Measurements from ENCODE around the gene ISLR2.
"Not testable (repeated sequence)": the region's sequence is repeated elsewhere in the genome, so short reads cannot be mapped to it uniquely, and the experiment has no call there.

Gene ISLR2

GRCh38 chr15:74136540-74136813 lies 6.1 kb downstream of the ISLR2 start:
- Mint-ChIP-seq H3K36me3 (peaks cover 7% of the 10 kb centered on the region), H3K4me1 (peaks cover 28% of the 10 kb centered on the region), H3K9me3 (no peaks in the 10 kb centered on the region), H3K4me3 (peak overlapping the region; percentile 51), H3K27ac (no peak overlapping the region)
- no peak for ATAC-seq
- DNase-seq (ENCODE audit: low spot score in 2 of 2) = no peak

- DNase-seq (ENCODE audit: low spot score in 2 of 2) (no peak), ATAC-seq (no peak)
- H3K4me3 Mint-ChIP-seq = peak overlapping the region; percentile 51
- peaks cover 6% of the 10 kb centered on the region for H3K36me3 Mint-ChIP-seq
- H3K9me3 Mint-ChIP-seq = no peaks in the 10 kb centered on the region
- no peak overlapping the region for H3K27ac Mint-ChIP-seq
- H3K4me1 Mint-ChIP-seq = peaks cover 24% of the 10 kb centered on the region
Observed at GRCh38 chr15:74136814-74137536, 6.6 kb downstream of the ISLR2 start.

- no peak for ATAC-seq
- Mint-ChIP-seq H3K9me3 (no peaks in the 10 kb centered on the region), H3K36me3 (peaks cover under 1% of the 10 kb centered on the region), H3K4me3 (no peak overlapping the region), H3K27ac (no peak overlapping the region), H3K4me1 (peaks cover 20% of the 10 kb centered on the region)
- no peak for DNase-seq (ENCODE audit: low spot score in 2 of 2)
Observed at GRCh38 chr15:74137537-74137894, 7.1 kb downstream of the ISLR2 start.

GRCh38 chr15:74138642-74139041 lies 8.3 kb downstream of the ISLR2 start:
- ATAC-seq (no peak), DNase-seq (ENCODE audit: low spot score in 2 of 2) (no peak)
- Mint-ChIP-seq H3K4me3 (no peak overlapping the region), H3K36me3 (no peaks in the 10 kb centered on the region), H3K9me3 (no peaks in the 10 kb centered on the region), H3K27ac (no peak overlapping the region), H3K4me1 (peaks cover 20% of the 10 kb centered on the region)

- ATAC-seq = no peak
- Mint-ChIP-seq H3K36me3 (no peaks in the 10 kb centered on the region), H3K27ac (no peak overlapping the region), H3K4me3 (no peak overlapping the region), H3K4me1 (peaks cover 9% of the 10 kb centered on the region), H3K9me3 (no peaks in the 10 kb centered on the region)
- no peak for DNase-seq (ENCODE audit: low spot score in 2 of 2)
Observed at GRCh38 chr15:74141591-74141990, 11.2 kb downstream of the ISLR2 start.

GRCh38 chr15:74144153-74144775 lies 13.9 kb downstream of the ISLR2 start:
- no peaks in the 10 kb centered on the region for H3K4me1 Mint-ChIP-seq
- no peaks in the 10 kb centered on the region for H3K36me3 Mint-ChIP-seq
- H3K4me3 Mint-ChIP-seq = no peak overlapping the region
- peak; percentile 48 for ATAC-seq
- no peak for DNase-seq (ENCODE audit: low spot score in 2 of 2)
- H3K9me3 Mint-ChIP-seq = no peaks in the 10 kb centered on the region
- no peak overlapping the region for H3K27ac Mint-ChIP-seq

GRCh38 chr15:74146277-74146800 lies 16.0 kb downstream of the ISLR2 start:
- Mint-ChIP-seq H3K4me3 (no peak overlapping the region), H3K9me3 (no peaks in the 10 kb centered on the region), H3K27ac (no peak overlapping the region), H3K4me1 (no peaks in the 10 kb centered on the region), H3K36me3 (no peaks in the 10 kb centered on the region)
- ATAC-seq (no peak), DNase-seq (ENCODE audit: low spot score in 2 of 2) (no peak)

GRCh38 chr15:74147051-74147450 lies 16.7 kb downstream of the ISLR2 start:
- DNase-seq (ENCODE audit: low spot score in 2 of 2) = no peak
- Mint-ChIP-seq H3K9me3 (no peaks in the 10 kb centered on the region), H3K36me3 (no peaks in the 10 kb centered on the region), H3K27ac (no peak overlapping the region), H3K4me3 (no peak overlapping the region), H3K4me1 (no peaks in the 10 kb centered on the region)
- no peak for ATAC-seq

- H3K9me3 Mint-ChIP-seq = no peaks in the 10 kb centered on the region
- DNase-seq (ENCODE audit: low spot score in 2 of 2) (no peak), ATAC-seq (no peak)
- no peak overlapping the region for H3K4me3 Mint-ChIP-seq
- H3K36me3 Mint-ChIP-seq = no peaks in the 10 kb centered on the region
- H3K4me1 Mint-ChIP-seq = no peaks in the 10 kb centered on the region
- H3K27ac Mint-ChIP-seq = no peak overlapping the region
Observed at GRCh38 chr15:74155766-74156417, 25.5 kb downstream of the ISLR2 start.

- no peak for DNase-seq (ENCODE audit: low spot score in 2 of 2)
- Mint-ChIP-seq H3K27ac (no peak overlapping the region), H3K9me3 (no peaks in the 10 kb centered on the region), H3K4me3 (no peak overlapping the region), H3K4me1 (no peaks in the 10 kb centered on the region), H3K36me3 (no peaks in the 10 kb centered on the region)
- no peak for ATAC-seq
Observed at GRCh38 chr15:74156678-74157411, 26.5 kb downstream of the ISLR2 start.

GRCh38 chr15:74157868-74158827 lies 27.8 kb downstream of the ISLR2 start:
- DNase-seq (ENCODE audit: low spot score in 2 of 2) (no peak), ATAC-seq (no peak)
- Mint-ChIP-seq H3K9me3 (no peaks in the 10 kb centered on the region), H3K4me3 (no peak overlapping the region), H3K27ac (no peak overlapping the region), H3K36me3 (no peaks in the 10 kb centered on the region), H3K4me1 (no peaks in the 10 kb centered on the region)

- Mint-ChIP-seq H3K36me3 (no peaks in the 10 kb centered on the region), H3K9me3 (no peaks in the 10 kb centered on the region), H3K27ac (no peak overlapping the region), H3K4me1 (no peaks in the 10 kb centered on the region), H3K4me3 (no peak overlapping the region)
- DNase-seq (ENCODE audit: low spot score in 2 of 2) = no peak
- peak; percentile 58 for ATAC-seq
Observed at GRCh38 chr15:74158855-74159650, 28.7 kb downstream of the ISLR2 start.

GRCh38 chr15:74159773-74160172 lies 29.4 kb downstream of the ISLR2 start:
- Mint-ChIP-seq H3K27ac (no peak overlapping the region), H3K4me3 (no peak overlapping the region), H3K36me3 (no peaks in the 10 kb centered on the region), H3K9me3 (no peaks in the 10 kb centered on the region), H3K4me1 (no peaks in the 10 kb centered on the region)
- ATAC-seq = no peak
- no peak for DNase-seq (ENCODE audit: low spot score in 2 of 2)

- H3K36me3 Mint-ChIP-seq; ATAC-seq; H3K4me3 Mint-ChIP-seq; H3K9me3 Mint-ChIP-seq; H3K4me1 Mint-ChIP-seq; H3K27ac Mint-ChIP-seq; DNase-seq (ENCODE audit: low spot score in 2 of 2): not testable (repeated sequence)
Observed at GRCh38 chr15:74160390-74160789, 30.0 kb downstream of the ISLR2 start.

Data from stimulated activated effector memory CD8-positive, alpha-beta T cell treated with anti-CD3 and anti-CD28 coated beads, Interleukin-12 subunit alpha, Interleukin-12 subunit beta, amount 100 ng/mL, for 72 hours (primary cell).